ENCODE results near the gene NLRC3.

Gene NLRC3

GRCh38 chr16:3554351-3554928 is 22.8 kb downstream of the NLRC3 start:
- no peak for DNase-seq (ENCODE audit: low read depth, low spot score)
- H3K4me3 ChIP-seq (ENCODE audit: low read depth, low read length): no peak overlapping the region
- no peak for TF ChIP-seq CTCF (IDR thresholded peaks at IDR 0.05; ENCODE audit: insufficient read depth, low read length, missing control alignments)
- POLR2A ChIA-PET: no interaction called here
- CTCF ChIA-PET: interaction anchor here (1.4 kb wide), 1 partner anchor 12 kb away, joined by 3 read pairs; no protein-coding TSS in a partner anchor

GRCh38 chr16:3553138-3553923 is 23.9 kb downstream of the NLRC3 start:
- no peak for TF ChIP-seq CTCF (IDR thresholded peaks at IDR 0.05; ENCODE audit: insufficient read depth, low read length, missing control alignments)
- ChIA-PET CTCF (interaction anchor here (1.1 kb wide), 1 partner anchor 25 kb away, joined by 3 read pairs; no protein-coding TSS in a partner anchor), POLR2A (interaction anchor here (0.6 kb wide), 1 partner anchor 9 kb away, joined by 4 read pairs; no protein-coding TSS in a partner anchor)
- DNase-seq (ENCODE audit: low read depth, low spot score): no peak
- H3K4me3 ChIP-seq (ENCODE audit: low read depth, low read length): no peak overlapping the region

- TF ChIP-seq CTCF (IDR thresholded peaks at IDR 0.05; ENCODE audit: insufficient read depth, low read length, missing control alignments): no peak
- no peak overlapping the region for H3K4me3 ChIP-seq (ENCODE audit: low read depth, low read length)
- POLR2A ChIA-PET: no interaction called here
- DNase-seq (ENCODE audit: low read depth, low spot score): no peak
- CTCF ChIA-PET: no interaction called here
Measured at GRCh38 chr16:3550851-3551847, 26.1 kb downstream of the NLRC3 start.

- POLR2A ChIA-PET: no interaction called here
- no peak for DNase-seq (ENCODE audit: low read depth, low spot score)
- TF ChIP-seq CTCF (IDR thresholded peaks at IDR 0.05; ENCODE audit: insufficient read depth, low read length, missing control alignments): no peak
- CTCF ChIA-PET: no interaction called here
- H3K4me3 ChIP-seq (ENCODE audit: low read depth, low read length): no peak overlapping the region
Measured at GRCh38 chr16:3549906-3550305, 27.3 kb downstream of the NLRC3 start.

GRCh38 chr16:3548859-3549258 is 28.3 kb downstream of the NLRC3 start:
- H3K4me3 ChIP-seq (ENCODE audit: low read depth, low read length): no peak overlapping the region
- no peak for DNase-seq (ENCODE audit: low read depth, low spot score)
- POLR2A ChIA-PET: interaction anchor here (0.6 kb wide), 1 partner anchor 36 kb away, joined by 4 read pairs; no protein-coding TSS in a partner anchor
- TF ChIP-seq CTCF (IDR thresholded peaks at IDR 0.05; ENCODE audit: insufficient read depth, low read length, missing control alignments): no peak
- CTCF ChIA-PET: no interaction called here
